Cardiac muscle cell (in vitro differentiated cells and primary cell): ENCODE measurements around the gene BAHD1. TPM values are rescaled to one million over a fixed set of nuclear protein-coding genes. Genes with fewer than 3 reads are reported as not detected.

Experiments
- DNase-seq, 2 donors: peaks; one replicate each; pipeline versions ENCODE4 v3.0.0 to v3.0.0-alpha.2; 2010 to 2017; ENCODE audit warnings: low read depth in 1 of 2, low spot score in 1 of 2
- H3K27ac ChIP-seq: fragments of 200-600 bp; sonication (generic); 2 replicates; pipeline ENCODE4 v1.5.1; 2016
- H3K27me3 ChIP-seq: fragments of 200-600 bp; sonication (generic); 2 replicates; pipeline ENCODE4 v1.6.0; 2016; ENCODE audit warnings: control low read depth
- H3K36me3 ChIP-seq: fragments of 200-600 bp; sonication (generic); 2 replicates; pipeline ENCODE4 v1.5.1; 2016; ENCODE audit warnings: control low read depth
- H3K4me1 ChIP-seq: fragments of 200-600 bp; sonication (generic); 2 replicates; pipeline ENCODE4 v1.8.1; 2017; ENCODE audit warnings: low read depth, mild to moderate bottlenecking, mixed run types
- H3K4me3 ChIP-seq: fragments of 200-600 bp; sonication (generic); 2 replicates; pipeline ENCODE4 v1.5.1; 2016; ENCODE audit warnings: mild to moderate bottlenecking
- H3K9me3 ChIP-seq: fragments of 200-600 bp; sonication (generic); 2 replicates; pipeline ENCODE4 v1.5.1; 2017; ENCODE audit warnings: low read depth, mild to moderate bottlenecking, control low read depth
- CTCF ChIP-seq: IDR thresholded peaks from 2 replicates; pipeline ENCODE4 v1.5.1; 2012; ENCODE audit warnings: low read depth, mild to moderate bottlenecking, low read length
- polyA plus RNA-seq: library from polyadenylated mRNA; unstranded; fragments of >200 nt; fragmentation: Nextera tagmentation; extraction: Ambion mirVana; gene quantifications from 2 replicates; pipeline ENCODE4 v1.2.1, GENCODE V29; 2016
- total RNA-seq: library from RNA; depleted of rRNA; stranded (reverse); fragments of >200 nt; gene quantifications from 2 replicates; pipeline ENCODE4 v1.2.3, GENCODE V29; 2016

The BAHD1 gene
- total and polyA plus RNA-seq, 2 experiments from 2014 or later: 15.7 to 29.3 TPM

DNA sequence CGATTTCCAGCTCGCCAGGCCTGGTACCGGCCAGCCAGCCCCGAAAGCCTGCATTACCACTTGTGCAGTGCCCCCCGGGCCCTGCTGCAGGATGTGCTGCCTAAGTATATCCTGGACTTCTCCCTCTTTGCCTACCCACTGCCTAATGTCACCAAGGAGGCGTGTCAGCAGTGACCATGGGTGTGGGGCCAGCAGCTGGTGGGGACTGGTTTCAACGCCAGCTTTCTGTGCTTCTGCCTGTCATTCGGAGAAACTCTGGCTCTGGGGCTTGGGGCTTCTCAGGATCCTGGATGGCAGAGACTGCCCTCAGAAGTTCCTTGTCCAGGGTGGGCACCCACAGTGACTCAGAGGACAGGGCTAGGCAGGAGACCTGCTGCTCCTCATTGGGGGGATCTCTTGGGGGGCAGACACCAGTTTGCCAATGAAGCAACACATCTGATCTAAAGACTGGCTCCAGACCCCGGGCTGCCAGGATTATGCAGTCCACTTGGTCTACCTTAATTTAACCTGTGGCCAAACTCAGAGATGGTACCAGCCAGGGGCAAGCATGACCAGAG, 31.5 kb downstream of the BAHD1 start:
- DNase-seq: peak in 1 of 2 donors; percentile 6
- H3K9me3 ChIP-seq: no peaks in the 10 kb centered on the region
- no peak for TF ChIP-seq CTCF
- no peak overlapping the region for H3K27ac ChIP-seq
- H3K4me3 ChIP-seq: no peak overlapping the region
- no peaks in the 10 kb centered on the region for H3K27me3 ChIP-seq
- H3K4me1 ChIP-seq: peaks cover 5% of the 10 kb centered on the region
- no peaks in the 10 kb centered on the region for H3K36me3 ChIP-seq

DNA sequence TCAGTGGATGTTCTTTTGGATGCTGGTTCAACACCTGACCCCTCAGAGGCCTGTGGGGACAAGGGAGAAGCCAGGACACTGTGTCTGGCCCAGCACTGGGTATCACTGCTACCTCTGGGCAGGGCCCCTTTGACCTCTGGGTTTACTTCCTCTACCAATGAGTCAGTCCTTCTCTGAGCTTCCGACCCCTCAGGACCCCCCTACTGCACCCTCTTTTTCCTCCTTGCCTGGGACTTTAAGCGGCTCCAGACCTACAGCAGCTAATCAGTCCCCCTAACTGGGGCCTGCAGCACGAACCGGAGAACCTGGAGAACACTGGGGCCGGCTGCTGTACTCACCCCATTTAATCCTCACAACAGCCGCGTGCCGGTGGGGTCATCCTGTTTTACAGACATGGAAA, 33.8 kb downstream of the BAHD1 start:
- no peak for TF ChIP-seq CTCF
- no peaks in the 10 kb centered on the region for H3K36me3 ChIP-seq
- H3K4me1 ChIP-seq: peaks cover 12% of the 10 kb centered on the region
- H3K4me3 ChIP-seq: no peak overlapping the region
- H3K27ac ChIP-seq: no peak overlapping the region
- DNase-seq: no peak
- H3K27me3 ChIP-seq: no peaks in the 10 kb centered on the region
- no peaks in the 10 kb centered on the region for H3K9me3 ChIP-seq

GRCh38 chr15:40477642-40478327, 37.0 kb downstream of the BAHD1 start:
- DNase-seq: peak in 1 of 2 donors; percentile 42
- Histone ChIP-seq H3K4me3 (no peak overlapping the region), H3K27me3 (no peaks in the 10 kb centered on the region), H3K9me3 (no peaks in the 10 kb centered on the region), H3K36me3 (no peaks in the 10 kb centered on the region), H3K4me1 (peaks cover 7% of the 10 kb centered on the region), H3K27ac (no peak overlapping the region)
- no peak for TF ChIP-seq CTCF

GRCh38 chr15:40479024-40479423, 38.3 kb downstream of the BAHD1 start:
- no peaks in the 10 kb centered on the region for H3K36me3 ChIP-seq
- peaks cover 7% of the 10 kb centered on the region for H3K4me1 ChIP-seq
- H3K9me3 ChIP-seq: no peaks in the 10 kb centered on the region
- no peak overlapping the region for H3K27ac ChIP-seq
- TF ChIP-seq CTCF: no peak
- no peak overlapping the region for H3K4me3 ChIP-seq
- DNase-seq: no peak
- H3K27me3 ChIP-seq: no peaks in the 10 kb centered on the region

DNA sequence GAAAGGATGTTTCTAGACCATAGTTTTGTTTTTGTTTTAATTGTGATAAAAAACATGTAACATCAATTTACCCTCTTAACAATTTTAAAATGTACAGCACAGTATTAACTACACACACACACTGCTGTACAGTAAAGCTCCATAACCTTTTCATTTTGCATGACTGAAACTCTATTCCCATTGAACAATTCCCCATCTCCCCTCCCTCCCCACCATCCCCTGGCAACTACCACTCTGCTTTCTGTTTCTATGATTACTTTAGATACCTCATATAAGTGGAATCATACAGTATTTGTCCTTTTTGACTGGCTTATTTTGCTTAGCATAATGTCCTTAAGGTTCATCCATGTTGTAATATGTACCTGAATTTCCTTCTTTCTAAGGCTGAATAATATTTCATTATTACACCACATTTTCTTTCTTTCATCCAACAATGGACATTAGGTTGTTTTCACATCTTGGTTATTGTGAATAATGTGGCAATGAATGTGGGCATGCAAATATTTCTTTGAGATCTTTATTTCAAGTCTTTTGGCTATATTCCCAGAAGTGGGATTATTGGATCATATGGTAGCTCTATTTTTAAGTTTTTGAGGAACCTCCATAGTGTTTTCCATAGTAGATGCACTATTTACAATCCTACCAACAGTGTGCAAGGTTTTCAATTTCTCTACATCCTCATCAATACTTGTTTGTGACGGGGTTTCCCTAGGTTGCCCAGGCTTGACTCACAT, 40.8 kb downstream of the BAHD1 start:
- Histone ChIP-seq H3K4me3 (no peak overlapping the region), H3K27ac (no peak overlapping the region), H3K4me1 (peaks cover 7% of the 10 kb centered on the region), H3K9me3 (no peaks in the 10 kb centered on the region), H3K27me3 (no peaks in the 10 kb centered on the region), H3K36me3 (no peaks in the 10 kb centered on the region)
- no peak for TF ChIP-seq CTCF
- DNase-seq: peak in 1 of 2 donors; percentile 29
